Neural cell (in vitro differentiated cells): ENCODE data around the gene APOA1. TPM values are rescaled to one million over a fixed set of nuclear protein-coding genes. Genes with fewer than 3 reads are reported as not detected.

ENCODE experiments used
- H2AFZ ChIP-seq: fragments of 200-600, 300-800 bp; sonication (generic), shearing (Covaris generic); 2 replicates; pipeline ENCODE4 v1.6.0; 2014; ENCODE audit warnings: low read depth, mild to moderate bottlenecking, antibody characterized with exemption, low read length, moderate library complexity
- H3F3A ChIP-seq: fragments of 200-600 bp; shearing (Covaris generic); 2 replicates; pipeline ENCODE4 v1.6.1; 2016; ENCODE audit warnings: mild to moderate bottlenecking, moderate library complexity, mixed read lengths, antibody characterized with exemption, low read length; ENCODE audit not compliant: insufficient read depth, poor library complexity, severe bottlenecking
- H3K27ac ChIP-seq: fragments of 200-600, 300-800 bp; sonication (generic), shearing (Covaris generic); 2 replicates; pipeline ENCODE4 v1.5.1; 2014; ENCODE audit warnings: mild to moderate bottlenecking, low read length, moderate library complexity
- H3K27me3 ChIP-seq: fragments of 300-800, 200-600 bp; sonication (generic), shearing (Covaris generic); 2 replicates; pipeline ENCODE4 v1.6.0; 2014; ENCODE audit warnings: mild to moderate bottlenecking, low read depth, low read length, moderate library complexity; ENCODE audit not compliant: insufficient read depth
- H3K36me3 ChIP-seq: fragments of 300-800, 200-600 bp; sonication (generic), shearing (Covaris generic); 2 replicates; pipeline ENCODE4 v1.5.1; 2014; ENCODE audit warnings: mild to moderate bottlenecking, antibody characterized with exemption, low read length, moderate library complexity; ENCODE audit not compliant: insufficient read depth
- H3K4me2 ChIP-seq: fragments of 300-800, 200-600 bp; sonication (generic), shearing (Covaris generic); 2 replicates; pipeline ENCODE4 v1.6.0; 2014; ENCODE audit warnings: mild to moderate bottlenecking, low read length
- H3K4me3 ChIP-seq: fragments of 300-800, 200-600 bp; sonication (generic), shearing (Covaris generic); 2 replicates; pipeline ENCODE4 v1.5.1; 2014; ENCODE audit warnings: mild to moderate bottlenecking, low read length, moderate library complexity
- H3K79me2 ChIP-seq: fragments of 200-600 bp; shearing (Covaris generic); replicated peaks from 2 replicates; pipeline ENCODE4 v1.6.0; 2014; ENCODE audit warnings: mild to moderate bottlenecking, low read length, moderate library complexity; ENCODE audit not compliant: insufficient read depth
- H3K9ac ChIP-seq: fragments of 300-800, 200-600 bp; sonication (generic), shearing (Covaris generic); 2 replicates; pipeline ENCODE4 v1.6.1; 2016; ENCODE audit warnings: mild to moderate bottlenecking, low read length, mixed read lengths
- H3K9me2 ChIP-seq: fragments of 200-600 bp; shearing (Covaris generic); 2 replicates; pipeline ENCODE4 v1.6.1; 2016; ENCODE audit warnings: mild to moderate bottlenecking, low read length, mixed read lengths; ENCODE audit not compliant: insufficient read depth
- H3K9me3 ChIP-seq: fragments of 200-600, 300-800 bp; sonication (generic), shearing (Covaris generic); 2 replicates; pipeline ENCODE4 v1.6.1; 2016; ENCODE audit warnings: mild to moderate bottlenecking, mixed run types, low read length, moderate library complexity, mixed read lengths
- H4K20me1 ChIP-seq: fragments of 200-600 bp; shearing (Covaris generic); 2 replicates; pipeline ENCODE4 v1.6.1; 2016; ENCODE audit warnings: mild to moderate bottlenecking, mixed run types; ENCODE audit not compliant: insufficient read depth
- CTCF ChIP-seq: fragments of 450-650 bp; IDR thresholded peaks from 2 replicates; pipeline ENCODE4 v1.5.1; 2014; ENCODE audit warnings: antibody characterized with exemption, mild to moderate bottlenecking, moderate library complexity; ENCODE audit not compliant: poor library complexity, severe bottlenecking
- EP300 ChIP-seq: fragments of 450-650 bp; conservative IDR thresholded peaks from 2 replicates; pipeline ENCODE4 v1.6.1; 2014; ENCODE audit warnings: antibody characterized with exemption, mild to moderate bottlenecking, moderate library complexity; ENCODE audit not compliant: poor library complexity, severe bottlenecking
- EZH2 ChIP-seq: fragments of 200-600, 300-800 bp; shearing (Covaris generic), sonication (generic); IDR thresholded peaks from 2 replicates; pipeline ENCODE4 v1.6.1; 2014; ENCODE audit warnings: antibody characterized with exemption, low read length, borderline replicate concordance, mild to moderate bottlenecking; ENCODE audit not compliant: insufficient read depth, poor library complexity, severe bottlenecking
- MXI1 ChIP-seq: fragments of 450-650 bp; conservative IDR thresholded peaks from 2 replicates; pipeline ENCODE4 v1.6.1; 2014; ENCODE audit warnings: antibody characterized with exemption, mild to moderate bottlenecking; ENCODE audit not compliant: poor library complexity, severe bottlenecking
- POLR2AphosphoS5 ChIP-seq: IDR thresholded peaks from 2 replicates; pipeline ENCODE4 v1.6.1; 2012
- RAD21 ChIP-seq: fragments of 450-650 bp; conservative IDR thresholded peaks from 2 replicates; pipeline ENCODE4 v1.6.1; 2014; ENCODE audit warnings: antibody characterized with exemption, mild to moderate bottlenecking, moderate library complexity
- REST ChIP-seq: IDR thresholded peaks from 2 replicates; pipeline ENCODE4 v1.6.1; 2012; ENCODE audit warnings: borderline replicate concordance
- SMC3 ChIP-seq: fragments of 450-650 bp; conservative IDR thresholded peaks from 2 replicates; pipeline ENCODE4 v1.6.1; 2014; ENCODE audit warnings: antibody characterized with exemption, mild to moderate bottlenecking, moderate library complexity; ENCODE audit not compliant: poor library complexity
- TAF1 ChIP-seq: IDR thresholded peaks from 2 replicates; pipeline ENCODE4 v1.6.1; 2012; ENCODE audit warnings: low read depth
- polyA plus RNA-seq: library from polyadenylated mRNA; depleted of rRNA; stranded (reverse); fragments of >200 nt; gene quantifications from 2 replicates; pipeline ENCODE4 v1.2.3, GENCODE V29; 2014

The APOA1 gene
- polyA plus RNA-seq, 1 donor from 2014 or later, result not detected

DNA sequence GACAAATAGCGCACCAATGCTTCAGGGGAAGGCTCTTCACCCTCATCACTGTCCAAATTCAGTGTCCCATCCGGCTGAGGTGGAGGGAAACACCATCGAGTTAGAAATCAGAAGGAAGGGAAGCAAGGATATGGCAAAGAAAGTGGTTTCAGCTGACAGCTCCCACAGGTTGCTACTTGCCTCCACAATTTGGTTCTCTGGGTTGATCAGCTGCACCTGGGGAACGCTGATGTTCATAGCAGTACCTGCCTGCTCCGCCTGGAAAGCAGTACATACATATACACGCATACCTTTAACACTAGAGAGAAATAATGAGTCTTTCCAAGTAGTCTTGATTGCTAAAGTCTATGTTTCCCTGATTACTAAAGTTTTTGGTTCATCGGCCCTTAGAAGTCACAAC is 37.8 kb upstream of the APOA1 start:
- no peaks in the 10 kb centered on the region for H3K79me2 ChIP-seq
- no peaks in the 10 kb centered on the region for H4K20me1 ChIP-seq
- H2AFZ ChIP-seq, result no peak overlapping the region
- no peaks in the 10 kb centered on the region for H3K27me3 ChIP-seq
- TF ChIP-seq POLR2AphosphoS5, result no peak
- no peak for TF ChIP-seq CTCF
- no peak for TF ChIP-seq REST
- no peak for TF ChIP-seq RAD21
- TF ChIP-seq MXI1, result no peak
- no peak for TF ChIP-seq TAF1
- TF ChIP-seq SMC3, result no peak
- TF ChIP-seq EZH2, result no peak
- no peak for TF ChIP-seq EP300
- no peaks in the 10 kb centered on the region for H3F3A ChIP-seq
- H3K4me2 ChIP-seq, result no peak overlapping the region
- H3K4me3 ChIP-seq, result no peak overlapping the region
- no peaks in the 10 kb centered on the region for H3K9me3 ChIP-seq
- H3K36me3 ChIP-seq, result peaks cover 5% of the 10 kb centered on the region
- no peaks in the 10 kb centered on the region for H3K9me2 ChIP-seq
- no peak overlapping the region for H3K9ac ChIP-seq
- no peak overlapping the region for H3K27ac ChIP-seq

GRCh38 chr11:116874251-116874650 is 36.8 kb upstream of the APOA1 start:
- Histone ChIP-seq H3K36me3 (peaks cover 5% of the 10 kb centered on the region), H3K27ac (no peak overlapping the region), H3K9ac (no peak overlapping the region)

More at GRCh38 chr11:116874251-116874650, 36.8 kb upstream of the APOA1 start:
- no peak for TF ChIP-seq EP300
- no peak for TF ChIP-seq SMC3
- no peak for TF ChIP-seq CTCF
- TF ChIP-seq POLR2AphosphoS5, result no peak
- TF ChIP-seq EZH2, result no peak
- TF ChIP-seq RAD21, result no peak
- no peak for TF ChIP-seq TAF1
- TF ChIP-seq MXI1, result no peak
- TF ChIP-seq REST, result no peak
- Histone ChIP-seq H3K27me3 (no peaks in the 10 kb centered on the region), H2AFZ (no peak overlapping the region), H3K79me2 (no peaks in the 10 kb centered on the region), H3K4me3 (no peak overlapping the region), H4K20me1 (no peaks in the 10 kb centered on the region), H3K9me2 (no peaks in the 10 kb centered on the region), H3K4me2 (no peak overlapping the region), H3F3A (no peaks in the 10 kb centered on the region), H3K9me3 (no peaks in the 10 kb centered on the region)
